ENCODE results near the gene SPPL2A. TPM values are rescaled to one million over a fixed set of nuclear protein-coding genes. Genes with fewer than 3 reads are reported as not detected.

Gene SPPL2A
- total and polyA plus RNA-seq, 10 of the 15 experiments (the other 5 are each of a cell fraction or from before 2014, with no cell fraction given): 11.3 to 83.8 (median 44.0) TPM

- 0 out of 2 replicates have a peak, but pooled peaks have one; percentile 23 for TF ChIP-seq IKZF1 (conservative IDR thresholded peaks at IDR 0.05)
- TF ChIP-seq RAD21 (IDR thresholded peaks at IDR 0.05; ENCODE audit: insufficient read depth, low read depth, low read length): peak; percentile 58
- no peak for TF ChIP-seq SIX5 (IDR thresholded peaks at IDR 0.05; ENCODE audit: low read depth, low read length, severe bottlenecking)
- TF ChIP-seq BRCA1 (IDR thresholded peaks at IDR 0.05; ENCODE audit: low read depth, low read length): no peak
- TF ChIP-seq ZNF274 (IDR thresholded peaks at IDR 0.05; ENCODE audit: insufficient read depth, insufficient read length): no peak
- no peak for TF ChIP-seq GABPA (IDR thresholded peaks at IDR 0.05; ENCODE audit: low read depth)
- no peak for TF ChIP-seq ZNF687 (IDR thresholded peaks at IDR 0.05)
- TF ChIP-seq NFIC (IDR thresholded peaks at IDR 0.05; ENCODE audit: low read depth, low read length): no peak
- TF ChIP-seq SRF (IDR thresholded peaks at IDR 0.05; ENCODE audit: low read depth in 2 of 2, low read length in 2 of 2): no peak
- TF ChIP-seq RB1 (IDR thresholded peaks at IDR 0.05; ENCODE audit: borderline replicate concordance): peak; percentile 39; the same call in 1 of the 2 replicates
Measured at GRCh38 chr15:50675535-50676144, 89.9 kb downstream of the SPPL2A start (continued).

Measured in GM12878 (cell line).